Embryonic facial prominence (tissue), 1 donor: ENCODE data around the gene IL20RB.

Source experiments
- DNase-seq: peaks from one replicate; pipeline ENCODE4 v3.0.0-alpha.2; 2016; ENCODE audit errors: extremely low spot score

IL20RB gene

GRCh38 chr3:137039570-137039969 is 81.8 kb downstream of the IL20RB start:
- no peak for DNase-seq

DNA sequence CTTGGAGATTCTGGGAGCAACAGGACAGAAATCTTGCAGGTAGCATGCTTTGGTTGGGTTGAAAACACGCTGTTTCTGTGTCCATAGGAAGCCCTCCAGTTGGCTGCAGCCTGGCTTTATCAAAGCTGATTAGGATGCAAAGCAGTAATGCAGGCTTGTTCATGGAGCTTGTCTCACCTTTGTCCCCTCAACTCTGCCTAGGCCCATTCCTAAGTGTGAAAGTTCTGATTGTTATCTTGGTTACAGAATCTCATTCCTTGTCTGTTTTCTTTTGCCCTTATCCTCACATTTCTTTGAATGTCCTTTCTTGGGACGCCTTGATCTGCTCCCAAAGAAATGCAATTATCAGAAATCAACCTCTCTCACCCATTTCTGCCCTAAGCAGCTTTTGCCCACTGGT is 83.5 kb downstream of the IL20RB start:
- DNase-seq = no peak

DNA sequence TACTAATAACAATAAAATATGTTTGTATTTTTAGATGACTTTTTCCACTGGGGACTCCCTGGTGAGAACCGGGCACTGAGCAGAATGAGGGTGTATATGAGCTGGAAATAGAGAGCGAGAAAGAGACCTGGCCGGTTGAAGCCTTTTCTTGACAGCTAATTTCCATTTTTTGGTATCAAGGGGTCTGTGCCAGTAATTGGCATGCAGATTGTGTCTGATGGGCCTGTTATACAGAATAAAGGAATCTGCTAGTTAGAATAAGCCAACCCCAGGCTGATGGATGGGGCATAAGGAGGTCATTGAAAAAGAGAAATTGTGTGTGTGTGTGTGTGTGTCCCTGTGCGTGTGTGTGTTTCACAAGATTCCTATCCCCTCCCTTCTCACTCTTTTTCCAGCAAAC is 83.9 kb downstream of the IL20RB start:
- no peak for DNase-seq

DNA sequence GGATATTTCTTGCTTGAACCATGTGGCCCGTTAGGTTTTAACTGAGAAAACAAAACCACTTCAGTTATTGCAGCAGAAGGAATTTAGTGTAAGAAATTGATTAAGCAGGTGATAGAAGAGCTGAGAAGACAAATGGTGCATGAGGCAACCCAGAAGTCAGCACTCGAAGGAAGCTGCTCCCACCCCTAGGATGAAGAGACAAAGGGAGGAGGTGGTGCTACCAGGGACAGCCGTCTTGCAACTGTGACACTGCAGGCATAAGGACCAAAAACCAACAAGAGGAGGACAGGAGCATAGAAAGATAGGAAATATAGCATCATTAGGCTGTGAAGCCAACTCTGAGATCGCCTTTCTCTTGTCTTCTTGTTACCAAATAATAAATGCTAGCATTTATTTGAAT is 89.0 kb downstream of the IL20RB start:
- no peak for DNase-seq

- DNase-seq = no peak
These were observed 89.5 kb downstream of the IL20RB start for GRCh38 chr3:137047240-137047639.

- DNase-seq = no peak
These were observed 92.5 kb downstream of the IL20RB start for GRCh38 chr3:137050281-137050680.

DNA sequence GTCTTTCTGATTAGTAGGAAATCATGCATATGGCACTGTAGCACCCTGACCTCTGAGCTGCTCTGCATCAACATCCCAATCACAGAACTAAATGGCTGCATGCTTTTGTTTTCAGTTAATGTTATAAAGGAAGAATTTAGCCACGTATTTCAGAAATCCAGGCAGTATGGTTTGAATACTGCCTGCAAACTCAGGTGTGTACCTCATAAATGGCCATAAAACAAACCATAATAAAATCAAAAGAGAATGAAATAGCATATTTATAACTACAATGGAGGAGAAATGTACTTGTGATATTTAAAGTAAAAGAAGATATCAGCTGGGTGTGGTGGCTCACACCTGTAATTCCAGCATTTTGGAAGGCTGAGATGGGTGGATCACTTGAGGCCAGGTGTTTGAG is 94.5 kb downstream of the IL20RB start:
- no peak for DNase-seq
